ENCODE results near the gene FSTL1. TPM values are rescaled to one million over a fixed set of nuclear protein-coding genes. Genes with fewer than 3 reads are reported as not detected.

The FSTL1 gene
- total and polyA plus RNA-seq, 2 experiments from 2014 or later = 50.8 to 258 TPM

GRCh38 chr3:120407508-120408287 is 43.1 kb downstream of the FSTL1 start:
- Histone ChIP-seq H3F3A (replicated peaks; ENCODE audit: low read depth) (no peaks in the 10 kb centered on the region), H3K36me3 (ENCODE audit: insufficient read depth) (peaks cover 78% of the 10 kb centered on the region), H3K9me2 (ENCODE audit: insufficient read depth) (no peaks in the 10 kb centered on the region), H2AFZ (no peak overlapping the region), H3K4me2 (no peak overlapping the region), H4K20me1 (replicated peaks; ENCODE audit: insufficient read depth) (no peaks in the 10 kb centered on the region; the same call in 1 of the 2 replicates), H3K27me3 (ENCODE audit: insufficient read depth) (no peaks in the 10 kb centered on the region), H3K4me3 (no peak overlapping the region), H3K79me2 (replicated peaks; ENCODE audit: insufficient read depth) (no peaks in the 10 kb centered on the region), H3K4me1 (ENCODE audit: insufficient read depth) (no peaks in the 10 kb centered on the region), H3K27ac (ENCODE audit: low read depth) (no peak overlapping the region)
- Mint-ChIP-seq H3K4me1 (no peaks in the 10 kb centered on the region), H3K4me3 (no peak overlapping the region), H3K27me3 (ENCODE audit: insufficient read depth, low read depth, poor library complexity) (peaks cover 2% of the 10 kb centered on the region), H3K27ac (no peak overlapping the region), H3K9me3 (no peaks in the 10 kb centered on the region), H3K36me3 (ENCODE audit: low read depth) (peaks cover 93% of the 10 kb centered on the region)
- no peak for ATAC-seq
- DNase-seq (ENCODE audit: low spot score) = no peak
- no peak for TF ChIP-seq JUNB (IDR thresholded peaks at IDR 0.05; ENCODE audit: unreplicated experiment)
- TF ChIP-seq NANOG (IDR thresholded peaks at IDR 0.05; ENCODE audit: borderline replicate concordance) = no peak
- TF ChIP-seq CREB1 (CRISPR knock-in tag; IDR thresholded peaks at IDR 0.05; ENCODE audit: low read depth) = no peak
- no peak for TF ChIP-seq CTCF (conservative IDR thresholded peaks at IDR 0.05; ENCODE audit: low read depth in 2 of 2)
- TF ChIP-seq EZH2 (IDR thresholded peaks at IDR 0.05; ENCODE audit: low read depth, unreplicated experiment) = no peak
- no peak for TF ChIP-seq POLR2AphosphoS5 (IDR thresholded peaks at IDR 0.05; ENCODE audit: low read depth)

- peaks cover 76% of the 10 kb centered on the region for H3K36me3 ChIP-seq (ENCODE audit: insufficient read depth)
- no peaks in the 10 kb centered on the region for H3K9me2 ChIP-seq (ENCODE audit: insufficient read depth)
- peaks cover 90% of the 10 kb centered on the region for H3K36me3 Mint-ChIP-seq (ENCODE audit: low read depth)
- no peak overlapping the region for H3K4me2 ChIP-seq
- H3F3A ChIP-seq (replicated peaks; ENCODE audit: low read depth) = no peaks in the 10 kb centered on the region
- no peaks in the 10 kb centered on the region for H3K4me1 ChIP-seq (ENCODE audit: insufficient read depth)
- no peak overlapping the region for H3K4me3 ChIP-seq
- ATAC-seq = no peak
- peaks cover 2% of the 10 kb centered on the region for H3K27me3 Mint-ChIP-seq (ENCODE audit: insufficient read depth, low read depth, poor library complexity)
- no peaks in the 10 kb centered on the region; the same call in 1 of the 2 replicates for H4K20me1 ChIP-seq (replicated peaks; ENCODE audit: insufficient read depth)
- no peak overlapping the region for H3K4me3 Mint-ChIP-seq
- H3K27me3 ChIP-seq (ENCODE audit: insufficient read depth) = no peaks in the 10 kb centered on the region
- H3K79me2 ChIP-seq (replicated peaks; ENCODE audit: insufficient read depth) = no peaks in the 10 kb centered on the region
- H3K4me1 Mint-ChIP-seq = no peaks in the 10 kb centered on the region
- no peak for DNase-seq (ENCODE audit: low spot score)
- H3K27ac Mint-ChIP-seq = no peak overlapping the region
- no peak overlapping the region for H3K27ac ChIP-seq (ENCODE audit: low read depth)
- no peaks in the 10 kb centered on the region for H3K9me3 Mint-ChIP-seq
- no peak overlapping the region for H2AFZ ChIP-seq
- TF ChIP-seq CTCF (conservative IDR thresholded peaks at IDR 0.05; ENCODE audit: low read depth in 2 of 2) (no peak), REST (IDR thresholded peaks at IDR 0.05; ENCODE audit: unreplicated experiment) (no peak), ZNF114 (CRISPR knock-in tag; IDR thresholded peaks at IDR 0.05) (no peak), STAT1 (IDR thresholded peaks at IDR 0.05; ENCODE audit: unreplicated experiment) (no peak), NANOG (IDR thresholded peaks at IDR 0.05; ENCODE audit: borderline replicate concordance) (no peak), ETS1 (IDR thresholded peaks at IDR 0.05) (no peak)
Observed at GRCh38 chr3:120404876-120405275, 45.9 kb downstream of the FSTL1 start.

Data from GM23338 (cell line).